GM18526 (cell line): Measurements from ENCODE around the gene LUC7L.

Experiments used
- POLR2A ChIP-seq: IDR thresholded peaks from 3 replicates; pipeline ENCODE4 v1.6.1; 2011; ENCODE audit not compliant: insufficient read length; ENCODE audit errors: extremely low read depth

LUC7L gene, protein sequence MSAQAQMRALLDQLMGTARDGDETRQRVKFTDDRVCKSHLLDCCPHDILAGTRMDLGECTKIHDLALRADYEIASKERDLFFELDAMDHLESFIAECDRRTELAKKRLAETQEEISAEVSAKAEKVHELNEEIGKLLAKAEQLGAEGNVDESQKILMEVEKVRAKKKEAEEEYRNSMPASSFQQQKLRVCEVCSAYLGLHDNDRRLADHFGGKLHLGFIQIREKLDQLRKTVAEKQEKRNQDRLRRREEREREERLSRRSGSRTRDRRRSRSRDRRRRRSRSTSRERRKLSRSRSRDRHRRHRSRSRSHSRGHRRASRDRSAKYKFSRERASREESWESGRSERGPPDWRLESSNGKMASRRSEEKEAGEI

DNA sequence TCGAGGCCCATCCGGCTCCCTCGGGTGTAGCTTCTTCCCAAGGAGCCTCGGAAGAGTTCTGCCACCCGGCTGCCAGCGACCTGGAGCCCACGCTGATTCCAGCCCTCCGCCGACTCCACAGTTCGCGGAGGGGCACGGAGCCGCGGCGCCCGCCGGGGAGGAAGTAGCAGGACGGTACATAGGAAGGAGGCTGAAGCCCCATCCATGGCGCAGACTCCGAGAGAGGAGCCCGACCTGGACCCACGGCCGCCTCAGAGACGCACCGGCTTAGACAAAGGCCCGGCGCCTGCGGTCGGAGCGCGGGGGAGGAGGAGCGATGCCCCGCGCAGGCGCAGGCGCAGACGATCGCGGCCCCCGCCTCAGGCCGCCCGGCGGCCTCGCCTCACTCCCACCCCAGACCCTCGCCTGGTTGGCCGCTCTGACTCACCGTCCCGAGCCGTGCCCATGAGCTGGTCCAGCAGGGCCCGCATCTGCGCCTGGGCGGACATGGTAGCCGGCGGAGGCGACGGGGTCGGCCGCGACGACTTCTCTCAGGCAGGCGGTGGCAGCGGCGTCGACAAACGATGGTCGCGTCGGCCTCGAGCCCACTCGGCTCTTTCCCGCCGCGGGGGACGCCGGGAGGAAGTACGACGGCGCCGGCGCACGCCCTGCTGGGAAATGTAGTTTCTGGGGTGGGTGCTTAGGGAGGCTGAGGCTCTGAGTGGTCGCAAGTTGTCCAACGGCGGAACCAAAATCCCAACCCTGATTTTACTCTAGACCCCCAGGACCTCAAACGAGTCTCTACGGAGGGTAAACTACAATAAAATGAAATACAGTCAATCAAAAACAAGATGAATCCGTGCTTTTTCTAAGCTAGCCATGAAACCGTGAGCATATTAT, at the start of gene LUC7L:
Gene LUC7L, minus strand, starts transcription at position 598 of the 879 bp plus-strand sequence. Its CDS starts 110 bp downstream, at position 488.
- TF ChIP-seq POLR2A, result peak; percentile 99

DNA sequence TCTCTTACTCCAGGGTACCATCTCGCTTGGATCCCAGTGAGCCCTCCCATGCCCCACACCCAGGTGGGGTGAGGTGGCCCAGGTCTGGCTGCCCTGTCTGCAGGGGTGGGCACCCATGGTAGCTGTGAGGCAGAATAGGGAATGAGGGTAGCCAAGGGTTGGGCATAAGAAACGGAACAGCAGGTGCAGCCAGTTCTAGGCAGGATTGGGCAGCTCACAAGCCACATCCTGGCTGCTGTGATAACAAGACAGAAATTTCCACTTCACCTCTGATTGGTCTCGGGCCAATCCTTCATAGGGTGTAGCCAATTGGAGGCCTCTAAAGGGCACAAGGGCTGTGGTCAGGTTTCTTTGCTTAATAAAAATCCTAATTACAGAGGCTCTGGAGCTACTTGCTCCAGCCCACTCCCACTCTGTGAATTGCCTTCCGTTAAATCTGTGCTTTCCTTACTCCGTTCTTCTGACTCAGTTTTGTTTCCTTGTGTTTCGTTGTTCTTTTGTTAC, 49.7 kb upstream of the LUC7L start:
- TF ChIP-seq POLR2A, result no peak

DNA sequence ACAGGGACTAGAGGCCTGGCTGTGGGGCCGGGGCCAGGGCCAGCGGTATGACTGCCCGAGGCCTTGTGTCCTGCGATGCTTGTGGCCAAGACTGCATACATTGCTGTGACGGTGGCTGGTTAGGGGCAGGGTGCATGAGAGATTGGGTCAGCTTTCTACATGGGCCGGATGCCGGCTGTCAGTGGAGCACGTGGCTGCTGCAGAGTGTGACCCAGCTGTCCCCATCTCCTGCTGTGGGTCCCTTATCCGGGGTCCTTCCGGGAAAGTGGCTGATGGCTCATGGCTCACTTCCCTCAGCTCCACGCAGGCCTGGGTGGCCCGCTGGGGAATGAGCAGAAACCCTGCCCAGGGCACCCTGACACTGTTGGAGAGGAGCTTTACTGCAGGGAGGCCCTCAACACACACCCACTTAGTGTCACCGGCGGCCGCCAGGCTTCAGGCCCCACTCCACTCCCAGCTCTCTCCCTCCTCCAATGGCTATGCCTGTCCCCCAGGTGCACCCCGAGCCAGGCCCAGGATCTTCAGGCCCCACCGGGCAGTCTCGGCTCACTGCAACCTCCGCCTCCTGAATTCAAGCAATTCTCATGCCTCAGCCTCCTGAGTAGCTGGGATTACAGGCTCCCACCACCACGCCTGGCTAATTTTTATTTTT, 47.3 kb upstream of the LUC7L start:
- no peak for TF ChIP-seq POLR2A

DNA sequence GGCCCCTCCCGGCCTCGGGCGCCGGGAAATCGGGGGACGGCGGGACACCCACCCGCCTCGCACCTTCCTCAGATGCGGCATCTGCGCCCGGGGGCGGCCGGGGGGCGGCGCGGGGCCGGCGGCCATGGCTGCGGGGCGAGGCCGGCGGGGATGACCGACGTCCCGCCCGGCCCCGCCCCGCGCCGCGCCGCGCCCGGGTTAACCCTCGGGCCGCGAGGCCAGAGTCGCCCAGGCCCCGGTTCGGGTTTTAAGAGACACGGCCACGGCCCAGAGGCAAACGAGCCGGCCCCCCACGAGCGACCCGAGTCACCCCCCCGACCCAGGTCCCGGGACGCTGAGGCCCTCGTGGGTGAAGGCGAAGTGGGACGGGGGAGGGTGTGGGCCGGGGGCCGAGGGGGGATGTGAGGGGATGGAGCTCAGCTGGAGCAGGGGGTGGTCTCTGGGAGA, 46.6 kb upstream of the LUC7L start, which contains the start of gene RGS11:
Gene RGS11, minus strand, starts transcription at position 159 of the 447 bp plus-strand sequence. Its CDS starts 33 bp downstream, at position 126.
- TF ChIP-seq POLR2A, result no peak

GRCh38 chr16:275041-275641, 45.9 kb upstream of the LUC7L start:
- no peak for TF ChIP-seq POLR2A

GRCh38 chr16:273547-274421, 44.5 kb upstream of the LUC7L start:
- TF ChIP-seq POLR2A, result no peak

DNA sequence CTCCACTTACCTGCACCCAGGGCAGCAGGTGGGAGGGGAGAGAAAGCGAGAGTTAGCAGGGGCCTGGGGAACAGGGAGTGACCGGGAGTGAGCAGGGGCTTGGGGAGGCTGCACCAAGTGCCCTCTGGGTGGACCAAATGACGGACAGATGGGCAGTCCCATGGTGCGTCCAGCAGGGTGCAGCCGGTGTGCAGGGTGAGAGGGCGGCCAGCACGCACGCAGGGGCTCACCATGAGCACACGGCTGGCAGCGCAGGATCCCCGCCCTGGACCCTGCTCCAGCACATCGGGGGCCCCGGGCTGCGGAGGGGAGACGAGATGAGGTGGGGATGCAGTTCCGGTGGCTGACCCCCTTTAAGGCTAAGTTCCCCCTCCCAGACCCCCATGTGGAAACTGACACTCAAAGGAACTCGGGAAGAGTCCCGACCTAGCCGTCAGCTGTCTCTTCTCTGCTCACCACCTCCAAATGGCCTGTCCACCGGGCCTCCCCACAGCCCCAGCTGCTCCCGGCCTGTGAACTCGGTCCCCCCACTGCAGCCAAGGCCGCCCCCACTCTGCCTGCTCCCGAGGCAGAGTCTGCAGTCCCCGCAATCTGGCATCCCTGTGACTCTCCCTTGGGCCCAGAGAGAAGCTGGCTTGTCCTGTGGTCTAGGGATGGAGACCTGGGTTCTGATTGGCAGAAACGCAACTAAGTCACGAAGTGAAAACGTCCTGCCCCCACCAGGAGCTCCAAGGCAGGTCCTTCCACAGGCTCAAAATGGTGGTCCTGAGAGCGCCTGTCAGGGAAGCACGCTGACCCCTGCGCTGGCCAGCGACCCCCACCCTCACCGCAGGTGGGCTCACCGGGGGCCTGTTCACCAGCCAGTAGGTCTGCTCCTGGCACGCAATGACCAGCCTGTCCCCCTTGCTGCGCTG, 43.6 kb upstream of the LUC7L start:
- TF ChIP-seq POLR2A, result no peak

GRCh38 chr16:270381-271255, 41.4 kb upstream of the LUC7L start:
- no peak for TF ChIP-seq POLR2A

DNA sequence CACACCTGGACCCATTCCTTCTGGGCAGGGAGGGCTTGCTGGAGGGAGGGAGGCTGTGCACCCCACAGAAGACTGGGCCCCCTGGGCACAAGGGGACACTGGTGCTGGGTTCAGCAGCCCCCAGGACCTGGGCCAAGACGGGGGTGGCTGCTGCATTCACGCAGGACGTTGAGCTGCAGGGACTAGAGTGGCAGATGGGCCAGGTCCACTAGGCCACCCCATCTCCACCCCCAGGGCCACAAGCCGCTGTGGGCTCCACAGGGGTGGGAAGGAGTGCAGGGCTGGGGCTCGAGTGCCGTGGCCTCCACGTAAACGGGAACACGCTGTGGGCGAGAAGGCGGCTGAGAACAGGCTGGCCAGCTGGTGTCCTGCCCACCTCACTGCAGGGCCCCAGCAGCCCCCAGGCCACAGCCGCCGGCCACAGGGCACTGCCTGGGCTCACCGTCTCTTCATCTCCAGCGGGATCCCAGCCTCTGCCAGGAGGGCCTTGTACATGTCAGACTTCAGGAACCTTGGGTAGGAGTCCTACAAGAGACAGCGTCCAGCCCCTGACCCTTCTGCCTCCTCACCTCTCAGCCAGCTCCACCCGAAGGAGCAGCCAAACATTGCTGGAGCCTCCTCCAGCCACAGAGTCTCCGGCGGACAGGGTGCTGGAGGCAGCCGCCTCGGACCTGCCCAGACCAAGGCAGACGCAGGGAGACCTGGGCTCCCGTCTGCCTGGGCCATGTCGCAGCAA, 40.0 kb upstream of the LUC7L start:
- TF ChIP-seq POLR2A, result no peak

DNA sequence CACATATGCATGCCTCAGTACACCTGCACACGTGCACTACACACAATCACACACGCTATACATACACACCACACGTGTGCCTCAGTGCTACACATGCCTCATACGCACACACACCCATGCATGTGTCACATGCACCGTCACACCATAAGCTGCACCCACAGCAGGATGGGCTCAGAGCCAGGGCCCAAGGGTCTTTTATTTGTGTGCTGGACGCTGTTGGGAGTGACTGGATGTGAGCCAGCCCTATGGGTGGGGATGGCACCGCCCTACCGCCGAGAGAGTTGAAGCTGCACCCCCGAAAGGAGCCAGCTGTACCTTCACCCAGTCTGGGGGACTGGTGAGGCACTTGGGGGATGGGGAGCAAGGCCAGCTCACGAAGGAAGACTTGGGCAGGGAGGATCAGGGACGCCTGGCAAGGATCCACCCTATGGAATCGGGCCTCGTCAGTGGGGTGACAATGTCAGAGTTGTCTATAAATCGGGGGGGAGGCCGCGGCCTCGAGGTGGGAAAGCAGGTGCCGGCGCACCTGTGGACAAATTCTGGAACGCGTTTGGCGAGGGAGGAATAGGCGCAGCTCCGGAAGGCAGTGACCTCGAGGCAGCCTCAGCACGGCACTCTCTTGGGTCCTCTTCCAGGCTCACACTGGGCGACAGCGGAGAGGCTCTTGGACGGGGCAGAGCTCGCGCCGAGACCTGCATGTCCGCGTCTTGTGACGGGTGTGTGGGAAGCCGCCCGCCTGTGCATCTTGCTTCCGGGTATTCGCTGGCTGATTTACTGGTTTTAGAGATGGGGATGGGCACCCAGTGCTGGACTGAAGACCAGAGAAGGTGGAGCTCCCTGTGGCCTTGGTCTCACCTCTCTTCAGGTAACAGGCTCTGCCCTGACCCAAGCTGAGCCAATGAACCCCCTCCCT, 39.1 kb upstream of the LUC7L start:
- no peak for TF ChIP-seq POLR2A
